Fibroblast of skin of right quadriceps (primary cell): ENCODE measurements around the gene TAAR9.
"Not testable (repeated sequence)": the region's sequence is repeated elsewhere in the genome, so short reads cannot be mapped to it uniquely, and the experiment has no call there.

Experiments
- DNase-seq: peaks from one replicate; pipeline ENCODE4 v3.0.0-alpha.2; 2013

The TAAR9 gene

GRCh38 chr6:132520953-132521352, 17.1 kb upstream of the TAAR9 start:
- peak; percentile 41 for DNase-seq

- no peak for DNase-seq
Observed at GRCh38 chr6:132524646-132525045, 13.4 kb upstream of the TAAR9 start.

GRCh38 chr6:132525866-132526265, 12.2 kb upstream of the TAAR9 start:
- DNase-seq: no peak

- DNase-seq: no peak
Observed at GRCh38 chr6:132526461-132526860, 11.6 kb upstream of the TAAR9 start.

GRCh38 chr6:132527791-132528190, 10.3 kb upstream of the TAAR9 start:
- DNase-seq: peak; percentile 46

- peak; percentile 55 for DNase-seq
Observed at GRCh38 chr6:132530293-132530974, 7.6 kb upstream of the TAAR9 start.

- not testable (repeated sequence) for DNase-seq
Observed at GRCh38 chr6:132534546-132534945, 3.5 kb upstream of the TAAR9 start.

- DNase-seq: no peak
Observed at GRCh38 chr6:132537145-132537544, 932 bp upstream of the TAAR9 start.

- DNase-seq: no peak
Observed at GRCh38 chr6:132544826-132545225, 6.7 kb downstream of the TAAR9 start.

- no peak for DNase-seq
Observed at GRCh38 chr6:132548746-132549463, 10.8 kb downstream of the TAAR9 start.

- DNase-seq: no peak
Observed at GRCh38 chr6:132551214-132551613, 13.1 kb downstream of the TAAR9 start.

- no peak for DNase-seq
Observed at GRCh38 chr6:132552372-132552771, 14.3 kb downstream of the TAAR9 start, which contains the start of gene TAAR8. Gene TAAR8, plus strand, starts transcription at chr6:132552672. Its CDS starts 21 bp downstream, at chr6:132552693.

- DNase-seq: not testable (repeated sequence)
Observed at GRCh38 chr6:132560087-132560486, 22.0 kb downstream of the TAAR9 start.

GRCh38 chr6:132566404-132566803, 28.3 kb downstream of the TAAR9 start:
- no peak for DNase-seq

- DNase-seq: no peak
Observed at GRCh38 chr6:132567566-132567965, 29.5 kb downstream of the TAAR9 start.

GRCh38 chr6:132568611-132569010, 30.5 kb downstream of the TAAR9 start:
- DNase-seq: no peak

- DNase-seq: no peak
Observed at GRCh38 chr6:132569170-132569569, 31.1 kb downstream of the TAAR9 start.

GRCh38 chr6:132570221-132570777, 32.2 kb downstream of the TAAR9 start, which contains the start of gene TAAR6:
Gene TAAR6, plus strand, starts transcription at chr6:132570322. Its CDS starts 0 bp downstream, at chr6:132570322.
- no peak for DNase-seq

- DNase-seq: no peak
Observed at GRCh38 chr6:132571774-132572173, 33.7 kb downstream of the TAAR9 start.

GRCh38 chr6:132584698-132585097, 46.6 kb downstream of the TAAR9 start:
- DNase-seq: no peak

- DNase-seq: no peak
Observed at GRCh38 chr6:132587424-132587823, 49.3 kb downstream of the TAAR9 start.
